ENCODE measurements around the gene CEND1. TPM values are rescaled to one million over a fixed set of nuclear protein-coding genes. Genes with fewer than 3 reads are reported as not detected.

The CEND1 gene
- polyA plus RNA-seq, 1 of the 3 experiments (the other 2 are of a cell fraction), result 3.6 TPM

- ChIA-PET POLR2A (no interaction called here), CTCF (interaction anchor here (1.1 kb wide), 1 partner anchor 18 kb away, joined by 6 read pairs; no protein-coding TSS in a partner anchor)
- Histone ChIP-seq H3K4me3 (ENCODE audit: low read depth in 2 of 2, low read length in 1 of 2) (no peak overlapping the region), H3K79me2 (ENCODE audit: insufficient read depth) (peaks cover 32% of the 10 kb centered on the region), H3K4me1 (ENCODE audit: control insufficient read depth in 1 of 2, insufficient read depth in 2 of 2, low read depth in 1 of 2, low read length in 1 of 2) (peaks cover 14 to 27% of the 10 kb centered on the region in 2 experiments; a peak in 2 of 4 replicates), H3K27ac (ENCODE audit: low read depth in 2 of 2, low read length in 1 of 2) (no peak overlapping the region), H2AFZ (ENCODE audit: low read depth) (no peak overlapping the region), H3K27me3 (ENCODE audit: insufficient read depth) (no peaks in the 10 kb centered on the region), H3K9ac (no peak overlapping the region), H3K36me3 (replicated peaks in 1 of 2; ENCODE audit: control insufficient read depth in 1 of 2, insufficient read depth in 2 of 2, low read length in 1 of 2) (peaks cover 0 to 38% of the 10 kb centered on the region in 2 experiments), H4K20me1 (ENCODE audit: insufficient read depth) (no peaks in the 10 kb centered on the region), H3F3A (replicated peaks; ENCODE audit: insufficient read depth) (peaks cover 22% of the 10 kb centered on the region), H3K9me3 (no peaks in the 10 kb centered on the region), H3K4me2 (no peak overlapping the region), H3K9me2 (no peaks in the 10 kb centered on the region)
- no peak for DNase-seq
- TF ChIP-seq YY1 (IDR thresholded peaks at IDR 0.05; ENCODE audit: low read depth) (no peak), EP300 (IDR thresholded peaks at IDR 0.05; ENCODE audit: borderline replicate concordance in 1 of 2, low read depth in 1 of 2, low read length in 1 of 2) (no peak), IRF3 (IDR thresholded peaks at IDR 0.05; ENCODE audit: low read depth, low read length) (no peak), FOSL2 (IDR thresholded peaks at IDR 0.05; ENCODE audit: borderline replicate concordance, low read depth) (no peak), FOXM1 (IDR thresholded peaks at IDR 0.05; ENCODE audit: low read depth) (no peak), NRF1 (IDR thresholded peaks at IDR 0.05; ENCODE audit: low read depth, low read length) (no peak), NFIC (IDR thresholded peaks at IDR 0.05; ENCODE audit: borderline replicate concordance) (no peak), EZH2phosphoT487 (IDR thresholded peaks at IDR 0.05; ENCODE audit: borderline replicate concordance, low read depth) (no peak), PBX3 (IDR thresholded peaks at IDR 0.05) (no peak), MEF2A (IDR thresholded peaks at IDR 0.05; ENCODE audit: borderline replicate concordance, low read depth) (no peak), JUND (IDR thresholded peaks at IDR 0.05) (no peak), SIN3A (IDR thresholded peaks at IDR 0.05; ENCODE audit: borderline replicate concordance, low read depth, low read length) (no peak), FOXJ3 (CRISPR knock-in tag; IDR thresholded peaks at IDR 0.05) (no peak), SMC3 (IDR thresholded peaks at IDR 0.05; ENCODE audit: low read depth, low read length) (no peak)
- WGBS (ENCODE audit: low lambda C conversion rate), result 95% methylated on average over 11 of the region's 20 CpGs
These were observed 11.3 kb upstream of the CEND1 start for GRCh38 chr11:801097-801780.

- ChIA-PET POLR2A (no interaction called here), CTCF (interaction anchor here (1.1 kb wide), 1 partner anchor 17 kb away, joined by 6 read pairs; no protein-coding TSS in a partner anchor)
- Histone ChIP-seq H3K4me1 (ENCODE audit: control insufficient read depth in 1 of 2, insufficient read depth in 2 of 2, low read depth in 1 of 2, low read length in 1 of 2) (peaks cover 14 to 34% of the 10 kb centered on the region in 2 experiments; a peak in 2 of 4 replicates), H3K79me2 (ENCODE audit: insufficient read depth) (peaks cover 33% of the 10 kb centered on the region), H3K27me3 (ENCODE audit: insufficient read depth) (no peaks in the 10 kb centered on the region), H3F3A (replicated peaks; ENCODE audit: insufficient read depth) (peaks cover 14% of the 10 kb centered on the region), H3K9ac (no peak overlapping the region), H3K9me2 (no peaks in the 10 kb centered on the region), H4K20me1 (ENCODE audit: insufficient read depth) (no peaks in the 10 kb centered on the region), H3K36me3 (replicated peaks in 1 of 2; ENCODE audit: control insufficient read depth in 1 of 2, insufficient read depth in 2 of 2, low read length in 1 of 2) (peaks cover 0 to 38% of the 10 kb centered on the region in 2 experiments), H2AFZ (ENCODE audit: low read depth) (no peak overlapping the region), H3K9me3 (no peaks in the 10 kb centered on the region), H3K4me3 (ENCODE audit: low read depth in 2 of 2, low read length in 1 of 2) (no peak overlapping the region), H3K4me2 (no peak overlapping the region), H3K27ac (ENCODE audit: low read depth in 2 of 2, low read length in 1 of 2) (no peak overlapping the region)
- DNase-seq, result no peak
- WGBS (ENCODE audit: low lambda C conversion rate), result 95% methylated on average over 4 of the region's 30 CpGs
- TF ChIP-seq FOSL2 (IDR thresholded peaks at IDR 0.05; ENCODE audit: borderline replicate concordance, low read depth), result no peak
- TF ChIP-seq NRF1 (IDR thresholded peaks at IDR 0.05; ENCODE audit: low read depth, low read length), result no peak
- TF ChIP-seq RAD21 (IDR thresholded peaks at IDR 0.05; ENCODE audit: low read length), result no peak
- no peak for TF ChIP-seq RXRA (IDR thresholded peaks at IDR 0.05; ENCODE audit: borderline replicate concordance, low read depth)
- no peak for TF ChIP-seq NFIC (IDR thresholded peaks at IDR 0.05; ENCODE audit: borderline replicate concordance)
- TF ChIP-seq JUND (IDR thresholded peaks at IDR 0.05), result no peak
- TF ChIP-seq USF1 (IDR thresholded peaks at IDR 0.05; ENCODE audit: borderline replicate concordance, low read depth), result no peak
- TF ChIP-seq ELF1 (IDR thresholded peaks at IDR 0.05), result no peak
- no peak for TF ChIP-seq CTCF (IDR thresholded peaks at IDR 0.05)
- TF ChIP-seq TCF12 (IDR thresholded peaks at IDR 0.05), result no peak
- TF ChIP-seq TEAD4 (IDR thresholded peaks at IDR 0.05; ENCODE audit: borderline replicate concordance, insufficient read depth), result no peak
- no peak for TF ChIP-seq ZBTB33 (IDR thresholded peaks at IDR 0.05; ENCODE audit: borderline replicate concordance, low read depth)
These were observed 10.6 kb upstream of the CEND1 start for GRCh38 chr11:800473-800872.
